Stomach (tissue), 19 donors: ENCODE measurements around the gene ACRBP. TPM values are rescaled to one million over a fixed set of nuclear protein-coding genes. Genes with fewer than 3 reads are reported as not detected.

ENCODE experiments used
- DNase-seq, 2 donors: peaks; one replicate each; pipeline versions ENCODE4 v3.0.0 to v3.0.0-alpha.2; 2013 to 2019
- H3K27ac ChIP-seq, 5 donors: fragments of 200-600 bp in 4 of 5; sonication (generic) in 4 of 5; one replicate each; pipeline ENCODE4 v1.5.1; 2013 to 2019; ENCODE audit warnings: mild to moderate bottlenecking in 1 of 5, moderate library complexity in 1 of 5
- H3K27me3 ChIP-seq, 3 donors: fragments of 200-600 bp; sonication (generic); one replicate each; pipeline ENCODE4 v1.5.1; 2017 to 2019; ENCODE audit warnings: mixed run types in 1 of 3
- H3K36me3 ChIP-seq, 4 donors: fragments of 200-600 bp; sonication (generic); 1 replicate in 3 of 4; 2 replicates in 1 of 4; pipeline ENCODE4 v1.5.1; 2016 to 2019
- H3K4me1 ChIP-seq, 4 donors: fragments of 200-600 bp; sonication (generic); one replicate each; pipeline ENCODE4 v1.5.1; 2016 to 2019
- H3K4me3 ChIP-seq, 4 donors: fragments of 200-600 bp; sonication (generic) in 3 of 4; one replicate each; pipeline ENCODE4 v1.5.1; 2016 to 2019; ENCODE audit warnings: mild to moderate bottlenecking in 1 of 4
- H3K9me3 ChIP-seq, 4 donors: fragments of 200-600 bp; sonication (generic); one replicate each; pipeline ENCODE4 v1.5.1; 2016 to 2019
- CTCF ChIP-seq, 7 experiments: fragments of 450-650 bp in 4 of 7; fragments of 200-600 bp in 3 of 7; sonication (generic) in 3 of 7; IDR thresholded peaks; one replicate each; pipeline ENCODE4 v1.5.1; 2016 to 2019; ENCODE audit warnings: antibody characterized with exemption in 7 of 7, control low read depth in 2 of 7, mild to moderate bottlenecking in 1 of 7
- EP300 ChIP-seq: sonication (generic); formaldehyde crosslinking; IDR thresholded peaks from one replicate; pipeline ENCODE4 v1.6.1; 2017; ENCODE audit warnings: antibody characterized with exemption
- POLR2A ChIP-seq, 4 donors: fragments of 450-650 bp; IDR thresholded peaks; one replicate each; pipeline ENCODE4 v1.6.1; 2016; ENCODE audit warnings: antibody characterized with exemption in 4 of 4, control low read depth in 2 of 4, mild to moderate bottlenecking in 1 of 4, moderate library complexity in 1 of 4
- POLR2AphosphoS5 ChIP-seq, 3 donors: sonication (generic); formaldehyde crosslinking; IDR thresholded peaks; one replicate each; pipeline ENCODE4 v1.6.1; 2016; ENCODE audit warnings: antibody characterized with exemption in 3 of 3
- WGBS, 5 donors: extraction: QIAGEN DNeasy Blood & Tissue Kit in 3 of 5; methylation state at CpG; one replicate each; pipeline versions ENCODE4 v1.1.5 to v1.1.7; 2013 to 2018; 5-methylcytosine and 5-hydroxymethylcytosine counted together
- intact Hi-C: fragments of 100-400 bp; cut with DNase I; formaldehyde crosslinking; loops from one replicate; pipeline ENCODE4 v1.15.1; 2023; ENCODE audit warnings: low total_unique reads
- long read RNA-seq, 10 donors: transcript quantifications; one replicate each; lab custom pipeline, GENCODE V29; 2026
- polyA plus RNA-seq, 3 donors: library from polyadenylated mRNA; stranded (reverse); fragments of 200-250 nt; gene quantifications; one replicate each; pipeline ENCODE4 v1.2.3, GENCODE V29; 2013
- total RNA-seq, 5 donors: library from RNA; depleted of rRNA; stranded (reverse); fragments of >200 nt; gene quantifications; one replicate each; pipeline versions ENCODE4 v1.1.0 to v1.2.3, GENCODE V29; 2014 to 2016
- donor health status: healthy with polysubstance abuse.
- donor health status: Bipolar disorder and iron deficiency.
- donor health status: healthy.

Gene ACRBP
- 1 to 10 TPM in 2 of 5 donors, not detected in 3; 2.2 to 6.4 TPM for total RNA-seq
- 1 to 10 TPM in 2 of 3 donors, under 1 TPM in 1; 0.31 to 1.6 (median 1.1) TPM for polyA plus RNA-seq
- long read RNA-seq, donor 1: 0 reads
- long read RNA-seq, donor 2, partial matches to known transcripts: 0 of 1 reads
- long read RNA-seq, donor 2, other reads (novel, unspliced or antisense): 0 of 1 reads
- long read RNA-seq, donor 3: 0 reads
- long read RNA-seq, donor 4, partial matches to known transcripts: 0 of 1 reads
- long read RNA-seq, donor 4, other reads (novel, unspliced or antisense): 0 of 1 reads
- long read RNA-seq, donor 5: 0 reads
- long read RNA-seq, donor 6, partial matches to known transcripts: 0 of 2 reads
- long read RNA-seq, donor 6, other reads (novel, unspliced or antisense): 0 of 2 reads
- long read RNA-seq, donor 7: 0 reads
- long read RNA-seq, donor 8: 0 reads
- long read RNA-seq, donor 9: 0 reads
- long read RNA-seq, donor 10: 0 reads

- peak; percentile 83 to 91 for DNase-seq
- 1 to 9% (median 4%) methylated on average over 21 to 38 of the region's 38 CpGs for WGBS, 5 donors
- Histone ChIP-seq H3K9me3 (no peaks in the 10 kb centered on the region), H3K27me3 (no peaks in the 10 kb centered on the region), H3K4me1 (peaks cover 7 to 19% (median 15%) of the 10 kb centered on the region in 4 donors), H3K36me3 (peaks cover 16 to 44% (median 43%) of the 10 kb centered on the region in 4 donors), H3K27ac (peak within 1 kb of the TSS in 3 of 5 donors; percentile 62 to 81 (median 73)), H3K4me3 (peak within 1 kb of the TSS; percentile 48 to 57 (median 50))
- TF ChIP-seq POLR2A (IDR thresholded peaks at IDR 0.05): no peak
- peak; percentile 31 to 71 (median 42) for TF ChIP-seq POLR2AphosphoS5 (IDR thresholded peaks at IDR 0.05)
- no peak for TF ChIP-seq CTCF (IDR thresholded peaks at IDR 0.05)
- TF ChIP-seq EP300: no peak
- intact Hi-C loops: no loop called here
Observed at GRCh38 chr12:6647083-6647604, at the start of gene ACRBP. TSS of gene ACRBP (minus strand) at chr12:6647432. CDS start at chr12:6647366, 66 bp downstream.

- Histone ChIP-seq H3K4me1 (peaks cover 10 to 22% (median 17%) of the 10 kb centered on the region in 4 donors), H3K9me3 (no peaks in the 10 kb centered on the region), H3K4me3 (no peak overlapping the region), H3K27me3 (peaks cover 6 to 63% (median 26%) of the 10 kb centered on the region in 3 donors), H3K27ac (no peak overlapping the region), H3K36me3 (no peaks in the 10 kb centered on the region)
- no peak for TF ChIP-seq POLR2A (IDR thresholded peaks at IDR 0.05)
- TF ChIP-seq CTCF (IDR thresholded peaks at IDR 0.05): no peak
- no peak for TF ChIP-seq POLR2AphosphoS5 (IDR thresholded peaks at IDR 0.05)
- no peak for TF ChIP-seq EP300
- DNase-seq: no peak
- 59 to 84% (median 71%) methylated on average over 6 to 11 of the region's 11 CpGs for WGBS, 5 donors
- intact Hi-C loops: no loop called here
Observed at GRCh38 chr12:6695313-6696045, 48.2 kb upstream of the ACRBP start.

GRCh38 chr12:6694701-6695100 lies 47.5 kb upstream of the ACRBP start:
- Histone ChIP-seq H3K27ac (no peak overlapping the region), H3K9me3 (no peaks in the 10 kb centered on the region), H3K4me3 (no peak overlapping the region), H3K27me3 (peaks cover 3 to 55% (median 18%) of the 10 kb centered on the region in 3 donors), H3K36me3 (no peaks in the 10 kb centered on the region), H3K4me1 (peaks cover 9 to 21% (median 16%) of the 10 kb centered on the region in 4 donors)
- intact Hi-C loops: no loop called here
- no peak for DNase-seq
- TF ChIP-seq CTCF (IDR thresholded peaks at IDR 0.05) (no peak), POLR2A (IDR thresholded peaks at IDR 0.05) (no peak), EP300 (no peak), POLR2AphosphoS5 (IDR thresholded peaks at IDR 0.05) (no peak)
- 69 to 78% (median 74%) methylated on average over 9 of the region's 9 CpGs for WGBS, 5 donors

- Histone ChIP-seq H3K27ac (no peak overlapping the region), H3K9me3 (no peaks in the 10 kb centered on the region), H3K27me3 (peaks cover 2 to 47% (median 10%) of the 10 kb centered on the region in 3 donors), H3K4me3 (no peak overlapping the region), H3K4me1 (peaks cover 9 to 19% (median 11%) of the 10 kb centered on the region in 4 donors), H3K36me3 (no peaks in the 10 kb centered on the region)
- no peak for TF ChIP-seq POLR2A (IDR thresholded peaks at IDR 0.05)
- TF ChIP-seq POLR2AphosphoS5 (IDR thresholded peaks at IDR 0.05): no peak
- TF ChIP-seq CTCF (IDR thresholded peaks at IDR 0.05): no peak
- TF ChIP-seq EP300: no peak
- intact Hi-C loops: no loop called here
- no peak for DNase-seq
- WGBS, 5 donors: 74 to 94% (median 79%) methylated on average over 4 of the region's 4 CpGs
Observed at GRCh38 chr12:6693832-6694355, 46.7 kb upstream of the ACRBP start.
